Glutamatergic neuron (in vitro differentiated cells): Measurements from ENCODE around the gene SLC10A3. TPM values are rescaled to one million over a fixed set of nuclear protein-coding genes. Genes with fewer than 3 reads are reported as not detected.
A peak's percentile ranks its signal among the peaks of the same experiment; 100 is the strongest.

Source experiments
- DNase-seq: peaks from one replicate; pipeline ENCODE4 v3.0.0; 2022
- H3K27ac Mint-ChIP-seq: one replicate; pipeline ENCODE4 v1.8.0; 2020; ENCODE audit warnings: mild to moderate bottlenecking, mixed read lengths, inconsistent platforms; ENCODE audit not compliant: unreplicated experiment
- H3K27me3 Mint-ChIP-seq: one replicate; pipeline ENCODE4 v1.8.0; 2020; ENCODE audit warnings: mild to moderate bottlenecking, moderate library complexity, mixed read lengths, inconsistent platforms; ENCODE audit not compliant: unreplicated experiment
- H3K36me3 Mint-ChIP-seq: one replicate; pipeline ENCODE4 v1.8.0; 2020; ENCODE audit warnings: mild to moderate bottlenecking, mixed read lengths, inconsistent platforms; ENCODE audit not compliant: unreplicated experiment
- H3K4me1 Mint-ChIP-seq: one replicate; pipeline ENCODE4 v1.8.0; 2020; ENCODE audit warnings: mild to moderate bottlenecking, low read depth, mixed read lengths, inconsistent platforms; ENCODE audit not compliant: unreplicated experiment
- H3K4me3 Mint-ChIP-seq: one replicate; pipeline ENCODE4 v1.8.0; 2020; ENCODE audit warnings: mild to moderate bottlenecking, mixed read lengths, inconsistent platforms; ENCODE audit not compliant: unreplicated experiment
- H3K9me3 Mint-ChIP-seq: one replicate; pipeline ENCODE4 v1.8.0; 2020; ENCODE audit warnings: mild to moderate bottlenecking, moderate library complexity, mixed read lengths, inconsistent platforms; ENCODE audit not compliant: unreplicated experiment
- CTCF ChIP-seq: fragments of 200-600 bp; sonication (generic); IDR thresholded peaks from one replicate; pipeline ENCODE4 v1.5.0; 2021; ENCODE audit not compliant: partially characterized antibody, unreplicated experiment
- microRNA-seq: library from miRNA; unstranded; fragments of <30 nt; microRNA quantifications from one replicate; pipeline ENCODE4, GENCODE V29; 2020; ENCODE audit not compliant: unreplicated experiment
- total RNA-seq: library from RNA; stranded (reverse); fragmentation: NEBNext Ultra II Directional; extraction: Animal tissue kit (Norgen Biotek cat#: 25700); gene quantifications from one replicate; pipeline ENCODE4 v1.2.1, GENCODE V29; 2021; ENCODE audit not compliant: unreplicated experiment

The SLC10A3 gene
- total RNA-seq, 1 donor from 2014 or later, result 6.1 TPM

GRCh38 chrX:154441564-154441963 is 48.9 kb downstream of the SLC10A3 start:
- Mint-ChIP-seq H3K27ac (no peak overlapping the region), H3K27me3 (peaks cover 6% of the 10 kb centered on the region), H3K36me3 (no peaks in the 10 kb centered on the region), H3K4me3 (no peak overlapping the region), H3K9me3 (no peaks in the 10 kb centered on the region), H3K4me1 (peaks cover 2% of the 10 kb centered on the region)
- DNase-seq, result no peak
- no peak for TF ChIP-seq CTCF

DNA sequence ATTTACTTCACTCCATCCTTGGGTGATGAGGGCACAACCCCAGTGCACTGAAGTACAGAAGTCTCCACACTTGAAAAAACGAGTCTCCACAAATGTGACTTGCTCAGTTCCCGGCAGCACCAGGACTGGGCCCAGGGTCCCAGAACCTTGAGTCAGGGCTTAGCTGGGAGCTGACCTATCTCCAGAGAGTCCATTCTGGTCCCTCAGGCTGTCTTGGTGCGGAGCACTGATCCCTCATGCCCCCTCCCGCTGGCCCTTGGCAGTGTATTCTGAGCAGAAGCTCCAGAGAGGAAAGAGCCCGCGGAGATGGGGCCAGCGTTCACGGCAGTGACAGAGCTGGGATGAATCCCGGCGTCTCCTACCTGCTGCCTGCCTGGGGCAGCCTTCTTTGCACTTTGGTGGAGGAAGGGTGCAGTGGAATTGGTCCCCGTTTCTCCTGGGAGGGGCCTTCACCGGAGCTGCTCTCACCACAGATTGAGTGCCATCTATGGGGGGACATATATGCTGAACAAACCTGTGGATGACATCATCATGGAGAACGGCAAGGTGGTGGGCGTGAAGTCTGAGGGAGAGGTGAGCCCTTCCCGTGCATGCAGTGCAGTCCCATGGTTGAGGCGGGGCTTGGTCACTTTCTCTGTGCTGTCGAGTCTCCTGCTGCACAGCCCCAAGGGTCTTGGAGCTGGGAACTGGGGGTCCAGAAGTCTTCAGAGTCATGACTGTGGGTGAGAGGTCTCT is 49.6 kb downstream of the SLC10A3 start:
- Mint-ChIP-seq H3K36me3 (no peaks in the 10 kb centered on the region), H3K27me3 (peaks cover 9% of the 10 kb centered on the region), H3K4me3 (no peak overlapping the region), H3K27ac (no peak overlapping the region), H3K4me1 (peaks cover 4% of the 10 kb centered on the region), H3K9me3 (peaks cover 4% of the 10 kb centered on the region)
- no peak for TF ChIP-seq CTCF
- no peak for DNase-seq

- DNase-seq, result no peak
- peaks cover 4% of the 10 kb centered on the region for H3K9me3 Mint-ChIP-seq
- peaks cover 9% of the 10 kb centered on the region for H3K27me3 Mint-ChIP-seq
- no peaks in the 10 kb centered on the region for H3K36me3 Mint-ChIP-seq
- no peak overlapping the region for H3K27ac Mint-ChIP-seq
- peaks cover 6% of the 10 kb centered on the region for H3K4me1 Mint-ChIP-seq
- TF ChIP-seq CTCF, result no peak
- no peak overlapping the region for H3K4me3 Mint-ChIP-seq
Observed at GRCh38 chrX:154439841-154440240, 50.6 kb downstream of the SLC10A3 start.

DNA sequence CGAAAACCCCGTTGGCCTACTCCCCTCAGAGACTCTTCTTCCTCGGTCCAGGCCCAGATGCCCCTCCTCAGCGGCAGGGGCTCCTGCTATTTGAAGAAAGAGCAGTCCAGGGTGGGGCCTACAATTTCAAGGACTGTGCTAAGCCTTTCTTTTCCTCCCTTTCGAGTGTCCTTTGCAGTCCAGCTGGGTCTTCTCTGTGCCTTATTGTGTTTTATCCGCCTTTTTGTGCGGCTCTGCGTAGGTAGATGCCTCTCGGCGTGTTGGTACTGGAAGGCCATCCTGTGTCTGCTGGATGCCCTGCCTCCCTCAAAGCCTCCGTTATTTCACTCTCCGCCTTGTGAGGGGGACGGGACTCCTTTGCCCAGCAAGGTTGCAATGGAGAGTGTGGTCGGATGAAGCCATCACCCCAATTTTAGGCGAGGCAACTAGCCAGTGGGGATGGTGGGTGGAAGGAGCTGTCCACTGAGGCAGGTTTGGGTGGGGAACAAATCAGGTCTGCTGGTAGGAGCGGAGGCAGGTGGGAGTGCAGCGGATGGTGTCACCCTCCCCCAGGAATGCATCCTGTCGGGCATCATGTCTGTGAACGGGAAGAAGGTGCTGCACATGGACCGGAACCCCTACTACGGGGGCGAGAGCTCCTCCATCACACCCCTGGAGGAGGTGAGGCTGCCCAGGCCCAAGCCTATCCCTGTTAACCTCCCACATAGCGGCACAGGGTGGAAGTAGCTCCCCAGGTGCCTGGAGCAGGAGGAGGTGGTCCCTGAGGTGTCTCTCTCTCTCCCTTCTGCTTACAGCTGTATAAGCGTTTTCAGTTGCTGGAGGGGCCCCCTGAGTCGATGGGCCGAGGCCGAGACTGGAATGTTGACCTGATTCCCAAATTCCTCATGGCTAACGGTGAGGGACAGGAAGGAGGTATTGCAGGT is 52.2 kb downstream of the SLC10A3 start:
- Mint-ChIP-seq H3K4me3 (peak overlapping the region; percentile 92), H3K4me1 (peaks cover 6% of the 10 kb centered on the region), H3K27ac (peak overlapping the region; percentile 90), H3K27me3 (peaks cover 9% of the 10 kb centered on the region), H3K36me3 (no peaks in the 10 kb centered on the region), H3K9me3 (peaks cover 4% of the 10 kb centered on the region)
- no peak for TF ChIP-seq CTCF
- DNase-seq, result no peak

Small RNA genes lying within 50 kb of the gene (microRNA-seq; reads per million reads assigned to microRNA genes)
- gene MIR6858, result 35.8 reads per million, percentile 65 among the genes with 10 or more reads in this experiment

Other genes starting within 250 kb of the SLC10A3 start
- gene OPN1MW3, start 233.0 kb downstream of the SLC10A3 start, total RNA-seq, result not detected
- not detected for gene TEX28, start 195.5 kb downstream of the SLC10A3 start, total RNA-seq
- not detected for gene TKTL1, start 194.8 kb downstream of the SLC10A3 start, total RNA-seq
- 499 TPM for gene FLNA, start 116.0 kb downstream of the SLC10A3 start, total RNA-seq
- 56.8 TPM for gene EMD, start 111.3 kb downstream of the SLC10A3 start, total RNA-seq
- 1,779 TPM for gene RPL10, start 92.3 kb downstream of the SLC10A3 start, total RNA-seq
- gene DNASE1L1, start 81.4 kb downstream of the SLC10A3 start, total RNA-seq, result 15.8 TPM
- 40.9 TPM for gene TAFAZZIN, start 79.1 kb downstream of the SLC10A3 start, total RNA-seq
- 133 TPM for gene ATP6AP1, start 62.0 kb downstream of the SLC10A3 start, total RNA-seq
- 730 TPM for gene GDI1, start 53.5 kb downstream of the SLC10A3 start, total RNA-seq
- 125 TPM for gene FAM50A, start 46.5 kb downstream of the SLC10A3 start, total RNA-seq
- 458 TPM for gene PLXNA3, start 32.3 kb downstream of the SLC10A3 start, total RNA-seq
- 8.8 TPM for gene LAGE3, start 11.3 kb downstream of the SLC10A3 start, total RNA-seq
- gene UBL4A, start 4.0 kb downstream of the SLC10A3 start, total RNA-seq, result 28.4 TPM
- 32.0 TPM for gene FAM3A, start 25.6 kb upstream of the SLC10A3 start, total RNA-seq
- 122 TPM for gene G6PD, start 56.2 kb upstream of the SLC10A3 start, total RNA-seq
- 27.6 TPM for gene IKBKG, start 57.0 kb upstream of the SLC10A3 start, total RNA-seq
- gene CTAG1A, start 94.5 kb upstream of the SLC10A3 start, total RNA-seq, result not detected
- not detected for gene CTAG1B, start 128.7 kb upstream of the SLC10A3 start, total RNA-seq
- gene CTAG2, start 162.9 kb upstream of the SLC10A3 start, total RNA-seq, result not detected